Measurements from ENCODE around the gene SLC25A22. TPM values are rescaled to one million over a fixed set of nuclear protein-coding genes. Genes with fewer than 3 reads are reported as not detected.

SLC25A22 gene
- total RNA-seq, 1 donor from 2014 or later = 17.8 TPM

DNA sequence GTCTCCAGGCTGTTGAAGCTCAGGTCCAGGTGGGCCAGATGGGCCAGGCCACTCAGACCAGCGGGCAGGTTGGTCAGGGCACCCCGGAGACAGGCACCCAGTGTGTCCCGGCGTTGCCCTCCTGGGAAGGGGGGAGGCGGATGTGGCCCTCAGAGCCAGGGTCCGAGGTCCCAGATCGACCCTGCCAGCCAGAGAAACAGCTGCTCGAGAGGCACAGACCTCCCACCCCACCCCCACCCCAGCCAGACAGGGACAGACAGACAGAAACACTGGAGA is 5.3 kb upstream of the SLC25A22 start:
- no peak overlapping the region for H3K4me3 Mint-ChIP-seq (ENCODE audit: unreplicated experiment)
- no peaks in the 10 kb centered on the region for H3K36me3 Mint-ChIP-seq (ENCODE audit: low read depth, unreplicated experiment)
- H3K27me3 Mint-ChIP-seq (ENCODE audit: unreplicated experiment) = peaks cover 9% of the 10 kb centered on the region
- peaks cover 3% of the 10 kb centered on the region for H3K4me1 Mint-ChIP-seq (ENCODE audit: unreplicated experiment)
- TF ChIP-seq, protein P1, sequence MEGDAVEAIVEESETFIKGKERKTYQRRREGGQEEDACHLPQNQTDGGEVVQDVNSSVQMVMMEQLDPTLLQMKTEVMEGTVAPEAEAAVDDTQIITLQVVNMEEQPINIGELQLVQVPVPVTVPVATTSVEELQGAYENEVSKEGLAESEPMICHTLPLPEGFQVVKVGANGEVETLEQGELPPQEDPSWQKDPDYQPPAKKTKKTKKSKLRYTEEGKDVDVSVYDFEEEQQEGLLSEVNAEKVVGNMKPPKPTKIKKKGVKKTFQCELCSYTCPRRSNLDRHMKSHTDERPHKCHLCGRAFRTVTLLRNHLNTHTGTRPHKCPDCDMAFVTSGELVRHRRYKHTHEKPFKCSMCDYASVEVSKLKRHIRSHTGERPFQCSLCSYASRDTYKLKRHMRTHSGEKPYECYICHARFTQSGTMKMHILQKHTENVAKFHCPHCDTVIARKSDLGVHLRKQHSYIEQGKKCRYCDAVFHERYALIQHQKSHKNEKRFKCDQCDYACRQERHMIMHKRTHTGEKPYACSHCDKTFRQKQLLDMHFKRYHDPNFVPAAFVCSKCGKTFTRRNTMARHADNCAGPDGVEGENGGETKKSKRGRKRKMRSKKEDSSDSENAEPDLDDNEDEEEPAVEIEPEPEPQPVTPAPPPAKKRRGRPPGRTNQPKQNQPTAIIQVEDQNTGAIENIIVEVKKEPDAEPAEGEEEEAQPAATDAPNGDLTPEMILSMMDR (IDR thresholded peaks at IDR 0.05; ENCODE audit: unreplicated experiment) = no peak
- H3K9me3 Mint-ChIP-seq (ENCODE audit: unreplicated experiment) = no peaks in the 10 kb centered on the region
- no peak overlapping the region for H3K27ac Mint-ChIP-seq (ENCODE audit: unreplicated experiment)
- no peak for DNase-seq (ENCODE audit: low spot score)

DNA sequence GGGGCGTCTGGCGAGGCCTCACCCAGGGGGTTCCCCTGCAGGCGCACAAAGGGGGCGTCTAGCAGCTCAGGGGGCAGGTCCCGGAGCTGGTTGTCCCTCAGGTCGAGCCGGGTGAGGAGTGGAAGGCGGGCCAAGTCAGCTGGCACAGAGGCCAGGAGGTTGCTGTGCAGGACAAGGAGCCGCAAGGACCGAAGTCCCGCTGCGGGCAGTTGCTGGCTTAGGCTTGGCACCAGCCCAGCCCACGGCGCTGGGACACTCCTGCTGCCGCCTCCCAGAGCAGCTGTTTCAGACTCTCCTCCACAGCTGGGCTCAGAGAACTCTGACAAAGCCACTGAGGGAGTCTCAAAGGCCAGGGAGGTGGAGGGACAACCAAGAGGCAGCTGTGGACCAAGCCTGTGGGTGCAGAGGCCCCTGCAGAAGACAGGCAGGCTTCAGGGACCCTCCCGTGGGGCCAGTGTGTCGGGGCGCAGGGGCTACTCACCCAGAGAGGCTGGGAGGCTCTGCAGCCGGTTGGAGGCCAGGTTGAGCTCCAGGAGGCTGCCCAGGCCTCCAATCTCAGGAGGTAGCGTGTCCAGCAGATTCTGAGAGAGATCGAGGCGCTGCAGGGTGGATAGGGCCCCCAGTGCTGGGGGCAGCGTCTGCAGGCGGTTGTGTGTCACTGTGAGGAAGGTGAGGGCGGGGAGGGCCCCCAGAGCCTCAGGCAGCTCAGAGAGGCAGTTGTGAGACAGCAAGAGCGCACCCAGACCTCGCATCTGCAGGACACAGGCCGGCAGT is 4.8 kb upstream of the SLC25A22 start:
- no peak for DNase-seq (ENCODE audit: low spot score)
- H3K4me3 Mint-ChIP-seq (ENCODE audit: unreplicated experiment) = no peak overlapping the region
- no peak overlapping the region for H3K27ac Mint-ChIP-seq (ENCODE audit: unreplicated experiment)
- peaks cover 2% of the 10 kb centered on the region for H3K4me1 Mint-ChIP-seq (ENCODE audit: unreplicated experiment)
- TF ChIP-seq, protein P1 (IDR thresholded peaks at IDR 0.05; ENCODE audit: unreplicated experiment) = no peak
- H3K27me3 Mint-ChIP-seq (ENCODE audit: unreplicated experiment) = peaks cover 9% of the 10 kb centered on the region
- H3K9me3 Mint-ChIP-seq (ENCODE audit: unreplicated experiment) = no peaks in the 10 kb centered on the region
- H3K36me3 Mint-ChIP-seq (ENCODE audit: low read depth, unreplicated experiment) = no peaks in the 10 kb centered on the region

DNA sequence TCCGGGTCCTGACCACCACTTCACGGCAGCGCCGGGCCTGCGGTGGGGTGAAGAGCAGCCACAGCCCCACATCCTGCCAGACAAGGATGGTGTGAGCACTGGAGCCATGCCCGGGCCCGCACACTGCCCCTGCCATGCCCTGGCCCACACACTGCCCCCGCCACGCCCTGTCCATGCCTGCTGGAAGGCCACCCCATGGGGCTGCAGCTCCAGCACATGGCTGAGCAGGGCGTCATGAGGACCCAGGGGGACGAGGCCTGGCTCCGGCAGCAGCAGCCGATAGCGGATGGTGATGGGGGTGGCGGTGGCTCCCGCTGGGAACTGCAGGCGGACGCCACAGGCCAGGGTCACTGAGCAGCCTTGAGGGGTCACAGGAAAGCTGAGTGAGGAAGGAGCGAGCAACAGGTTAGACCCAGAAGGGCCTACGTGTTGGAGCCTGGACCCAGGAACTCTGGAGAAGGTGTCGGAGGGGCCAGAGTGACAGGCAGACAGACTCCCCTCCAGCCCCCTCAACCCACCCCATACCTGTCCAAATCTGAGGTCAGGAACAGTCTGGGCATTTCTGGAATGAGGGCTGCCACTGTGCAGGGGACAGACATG is 4.0 kb upstream of the SLC25A22 start:
- Mint-ChIP-seq H3K4me1 (ENCODE audit: unreplicated experiment) (no peaks in the 10 kb centered on the region), H3K36me3 (ENCODE audit: low read depth, unreplicated experiment) (no peaks in the 10 kb centered on the region), H3K27ac (ENCODE audit: unreplicated experiment) (no peak overlapping the region), H3K9me3 (ENCODE audit: unreplicated experiment) (no peaks in the 10 kb centered on the region), H3K27me3 (ENCODE audit: unreplicated experiment) (peaks cover 9% of the 10 kb centered on the region), H3K4me3 (ENCODE audit: unreplicated experiment) (no peak overlapping the region)
- TF ChIP-seq, protein P1 (IDR thresholded peaks at IDR 0.05; ENCODE audit: unreplicated experiment) = no peak
- no peak for DNase-seq (ENCODE audit: low spot score)

DNA sequence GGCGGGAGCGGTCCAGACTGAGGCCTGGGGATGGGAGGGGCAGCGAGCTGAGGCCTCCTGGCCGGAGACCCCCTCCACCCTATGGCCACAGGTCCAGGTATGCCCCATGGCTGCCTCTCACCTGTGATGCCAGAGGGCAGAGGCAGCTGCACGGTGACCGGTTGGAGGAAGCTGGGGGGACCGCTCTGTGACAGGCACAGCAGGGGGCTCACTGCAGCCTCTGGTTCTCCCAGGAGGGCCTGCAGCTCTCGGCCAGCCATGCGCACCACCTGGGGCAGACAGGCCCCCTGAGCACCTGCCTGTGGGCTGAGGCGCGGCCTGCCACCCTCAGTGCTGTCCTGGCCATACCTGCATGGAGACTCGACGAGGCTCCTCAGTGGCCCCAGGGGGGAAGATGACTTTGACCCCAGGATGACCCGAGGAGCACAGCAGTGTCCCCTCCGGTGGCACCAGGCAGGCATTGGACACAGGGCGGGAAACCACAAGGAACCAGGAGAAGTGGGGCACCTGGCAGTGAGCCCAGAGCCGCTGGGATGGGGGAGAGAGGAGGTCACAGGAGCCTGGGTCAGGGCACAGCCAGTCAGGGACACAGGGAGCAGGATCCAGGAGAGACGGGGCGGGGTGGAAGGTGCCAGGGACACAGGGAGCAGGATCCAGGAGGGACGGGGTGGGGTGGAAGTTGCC is 3.2 kb upstream of the SLC25A22 start:
- Mint-ChIP-seq H3K36me3 (ENCODE audit: low read depth, unreplicated experiment) (no peaks in the 10 kb centered on the region), H3K27ac (ENCODE audit: unreplicated experiment) (no peak overlapping the region), H3K27me3 (ENCODE audit: unreplicated experiment) (peaks cover 12% of the 10 kb centered on the region), H3K4me3 (ENCODE audit: unreplicated experiment) (no peak overlapping the region), H3K4me1 (ENCODE audit: unreplicated experiment) (no peaks in the 10 kb centered on the region), H3K9me3 (ENCODE audit: unreplicated experiment) (no peaks in the 10 kb centered on the region)
- DNase-seq (ENCODE audit: low spot score) = no peak
- TF ChIP-seq, protein P1 (IDR thresholded peaks at IDR 0.05; ENCODE audit: unreplicated experiment) = no peak

DNA sequence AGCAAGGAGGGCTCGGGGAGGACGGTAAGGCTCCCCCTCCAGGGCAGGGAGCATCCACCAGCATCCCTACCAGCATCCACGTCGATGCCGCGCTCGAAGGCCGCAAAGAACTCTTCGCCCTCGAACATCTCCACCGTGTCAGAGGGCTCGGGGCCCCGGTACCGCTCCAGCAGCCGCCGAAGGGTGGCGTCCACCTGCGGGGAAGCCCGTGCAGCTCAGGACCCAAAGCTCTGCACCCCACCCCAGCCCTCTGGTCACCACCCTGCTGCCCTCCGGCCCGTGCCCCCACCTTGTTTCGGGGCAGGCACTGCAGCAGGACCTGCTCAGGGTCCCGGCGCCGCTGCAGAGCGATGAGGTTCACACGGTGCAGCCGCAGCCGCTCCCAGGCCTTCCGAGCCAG is 2.4 kb upstream of the SLC25A22 start:
- Mint-ChIP-seq H3K9me3 (ENCODE audit: unreplicated experiment) (no peaks in the 10 kb centered on the region), H3K4me1 (ENCODE audit: unreplicated experiment) (no peaks in the 10 kb centered on the region), H3K27me3 (ENCODE audit: unreplicated experiment) (peaks cover 12% of the 10 kb centered on the region), H3K36me3 (ENCODE audit: low read depth, unreplicated experiment) (no peaks in the 10 kb centered on the region), H3K27ac (ENCODE audit: unreplicated experiment) (no peak overlapping the region), H3K4me3 (ENCODE audit: unreplicated experiment) (no peak overlapping the region)
- DNase-seq (ENCODE audit: low spot score) = no peak
- TF ChIP-seq, protein P1 (IDR thresholded peaks at IDR 0.05; ENCODE audit: unreplicated experiment) = no peak
